Measurements from ENCODE around the gene PI4KA. TPM values are rescaled to one million over a fixed set of nuclear protein-coding genes. Genes with fewer than 3 reads are reported as not detected.
"Not testable (repeated sequence)": the region's sequence is repeated elsewhere in the genome, so short reads cannot be mapped to it uniquely, and the experiment has no call there.

Gene PI4KA
- polyA plus RNA-seq, 1 donor from 2014 or later = 42.2 TPM

DNA sequence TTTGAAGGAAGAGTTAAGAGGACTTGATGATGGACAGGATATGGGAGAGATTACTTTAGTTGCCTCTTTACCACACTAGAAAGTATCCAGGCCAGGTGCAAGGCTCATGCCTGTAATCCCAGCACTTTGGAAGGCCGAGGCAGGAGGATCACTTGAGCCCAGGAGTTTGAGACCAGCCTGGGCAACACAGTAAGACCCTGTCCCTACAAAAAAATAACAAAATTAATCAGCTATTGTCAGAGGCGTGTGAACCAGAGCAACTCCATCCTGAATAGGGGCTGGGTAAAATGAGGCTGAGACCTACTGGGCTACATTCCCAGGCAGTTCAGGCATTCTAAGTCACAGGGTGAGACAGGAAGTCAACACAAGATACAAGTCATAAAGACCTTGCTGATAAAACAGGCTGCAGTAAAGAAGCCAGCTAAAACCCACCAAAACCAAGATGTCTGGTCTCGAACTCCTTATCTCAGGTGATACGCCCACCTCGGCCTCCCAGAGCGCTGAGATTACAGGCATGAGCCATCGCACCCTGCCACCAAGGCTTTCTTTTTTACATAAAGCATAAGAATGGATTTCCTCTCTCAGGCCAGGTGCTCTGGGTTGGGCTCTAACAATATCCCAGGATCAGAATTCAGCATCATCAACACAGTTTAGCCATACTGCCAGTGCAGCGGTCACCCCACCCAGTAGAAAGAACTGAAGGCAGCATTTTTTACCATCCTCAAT lies 17.8 kb downstream of the PI4KA start:
- Histone ChIP-seq H3K9ac (ENCODE audit: low read length) (no peak overlapping the region), H3K27me3 (ENCODE audit: insufficient read depth, low read depth, low read length) (no peaks in the 10 kb centered on the region), H3K4me2 (ENCODE audit: low read length) (no peak overlapping the region), H3K9me3 (ENCODE audit: low read length) (no peaks in the 10 kb centered on the region), H4K20me1 (ENCODE audit: insufficient read depth) (no peaks in the 10 kb centered on the region), H3K79me2 (replicated peaks; ENCODE audit: insufficient read depth, low read length) (peaks cover 40% of the 10 kb centered on the region), H3K27ac (ENCODE audit: low read length) (no peak overlapping the region), H2AFZ (ENCODE audit: low read depth, low read length) (no peak overlapping the region), H3K36me3 (ENCODE audit: insufficient read depth, low read length) (no peaks in the 10 kb centered on the region), H3F3A (ENCODE audit: insufficient read depth, low read length, poor library complexity, severe bottlenecking) (no peaks in the 10 kb centered on the region), H3K9me2 (ENCODE audit: insufficient read depth, low read length) (no peaks in the 10 kb centered on the region), H3K4me3 (ENCODE audit: low read length) (no peak overlapping the region)
- TF ChIP-seq TAF1 (IDR thresholded peaks at IDR 0.05; ENCODE audit: low read depth) = no peak
- no peak for TF ChIP-seq POLR2AphosphoS5 (IDR thresholded peaks at IDR 0.05)
- TF ChIP-seq MXI1 (conservative IDR thresholded peaks at IDR 0.05; ENCODE audit: poor library complexity, severe bottlenecking) = no peak
- TF ChIP-seq, protein P1, sequence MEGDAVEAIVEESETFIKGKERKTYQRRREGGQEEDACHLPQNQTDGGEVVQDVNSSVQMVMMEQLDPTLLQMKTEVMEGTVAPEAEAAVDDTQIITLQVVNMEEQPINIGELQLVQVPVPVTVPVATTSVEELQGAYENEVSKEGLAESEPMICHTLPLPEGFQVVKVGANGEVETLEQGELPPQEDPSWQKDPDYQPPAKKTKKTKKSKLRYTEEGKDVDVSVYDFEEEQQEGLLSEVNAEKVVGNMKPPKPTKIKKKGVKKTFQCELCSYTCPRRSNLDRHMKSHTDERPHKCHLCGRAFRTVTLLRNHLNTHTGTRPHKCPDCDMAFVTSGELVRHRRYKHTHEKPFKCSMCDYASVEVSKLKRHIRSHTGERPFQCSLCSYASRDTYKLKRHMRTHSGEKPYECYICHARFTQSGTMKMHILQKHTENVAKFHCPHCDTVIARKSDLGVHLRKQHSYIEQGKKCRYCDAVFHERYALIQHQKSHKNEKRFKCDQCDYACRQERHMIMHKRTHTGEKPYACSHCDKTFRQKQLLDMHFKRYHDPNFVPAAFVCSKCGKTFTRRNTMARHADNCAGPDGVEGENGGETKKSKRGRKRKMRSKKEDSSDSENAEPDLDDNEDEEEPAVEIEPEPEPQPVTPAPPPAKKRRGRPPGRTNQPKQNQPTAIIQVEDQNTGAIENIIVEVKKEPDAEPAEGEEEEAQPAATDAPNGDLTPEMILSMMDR (IDR thresholded peaks at IDR 0.05; ENCODE audit: poor library complexity, severe bottlenecking) = no peak
- TF ChIP-seq RAD21 (conservative IDR thresholded peaks at IDR 0.05) = no peak
- no peak for TF ChIP-seq EZH2 (IDR thresholded peaks at IDR 0.05; ENCODE audit: borderline replicate concordance, insufficient read depth, low read length, poor library complexity, severe bottlenecking)
- no peak for TF ChIP-seq EP300 (conservative IDR thresholded peaks at IDR 0.05; ENCODE audit: poor library complexity, severe bottlenecking)
- TF ChIP-seq SMC3 (conservative IDR thresholded peaks at IDR 0.05; ENCODE audit: poor library complexity) = no peak
- TF ChIP-seq, protein P2, sequence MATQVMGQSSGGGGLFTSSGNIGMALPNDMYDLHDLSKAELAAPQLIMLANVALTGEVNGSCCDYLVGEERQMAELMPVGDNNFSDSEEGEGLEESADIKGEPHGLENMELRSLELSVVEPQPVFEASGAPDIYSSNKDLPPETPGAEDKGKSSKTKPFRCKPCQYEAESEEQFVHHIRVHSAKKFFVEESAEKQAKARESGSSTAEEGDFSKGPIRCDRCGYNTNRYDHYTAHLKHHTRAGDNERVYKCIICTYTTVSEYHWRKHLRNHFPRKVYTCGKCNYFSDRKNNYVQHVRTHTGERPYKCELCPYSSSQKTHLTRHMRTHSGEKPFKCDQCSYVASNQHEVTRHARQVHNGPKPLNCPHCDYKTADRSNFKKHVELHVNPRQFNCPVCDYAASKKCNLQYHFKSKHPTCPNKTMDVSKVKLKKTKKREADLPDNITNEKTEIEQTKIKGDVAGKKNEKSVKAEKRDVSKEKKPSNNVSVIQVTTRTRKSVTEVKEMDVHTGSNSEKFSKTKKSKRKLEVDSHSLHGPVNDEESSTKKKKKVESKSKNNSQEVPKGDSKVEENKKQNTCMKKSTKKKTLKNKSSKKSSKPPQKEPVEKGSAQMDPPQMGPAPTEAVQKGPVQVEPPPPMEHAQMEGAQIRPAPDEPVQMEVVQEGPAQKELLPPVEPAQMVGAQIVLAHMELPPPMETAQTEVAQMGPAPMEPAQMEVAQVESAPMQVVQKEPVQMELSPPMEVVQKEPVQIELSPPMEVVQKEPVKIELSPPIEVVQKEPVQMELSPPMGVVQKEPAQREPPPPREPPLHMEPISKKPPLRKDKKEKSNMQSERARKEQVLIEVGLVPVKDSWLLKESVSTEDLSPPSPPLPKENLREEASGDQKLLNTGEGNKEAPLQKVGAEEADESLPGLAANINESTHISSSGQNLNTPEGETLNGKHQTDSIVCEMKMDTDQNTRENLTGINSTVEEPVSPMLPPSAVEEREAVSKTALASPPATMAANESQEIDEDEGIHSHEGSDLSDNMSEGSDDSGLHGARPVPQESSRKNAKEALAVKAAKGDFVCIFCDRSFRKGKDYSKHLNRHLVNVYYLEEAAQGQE (IDR thresholded peaks at IDR 0.05; ENCODE audit: borderline replicate concordance) = no peak

- H3F3A ChIP-seq (ENCODE audit: insufficient read depth, low read length, poor library complexity, severe bottlenecking) = no peaks in the 10 kb centered on the region
- H3K4me2 ChIP-seq (ENCODE audit: low read length) = no peak overlapping the region
- H3K27me3 ChIP-seq (ENCODE audit: insufficient read depth, low read depth, low read length) = no peaks in the 10 kb centered on the region
- H3K27ac ChIP-seq (ENCODE audit: low read length) = no peak overlapping the region
- no peak for TF ChIP-seq EP300 (conservative IDR thresholded peaks at IDR 0.05; ENCODE audit: poor library complexity, severe bottlenecking)
- H3K79me2 ChIP-seq (replicated peaks; ENCODE audit: insufficient read depth, low read length) = peaks cover 32% of the 10 kb centered on the region
- no peaks in the 10 kb centered on the region for H4K20me1 ChIP-seq (ENCODE audit: insufficient read depth)
- H3K9me2 ChIP-seq (ENCODE audit: insufficient read depth, low read length) = no peaks in the 10 kb centered on the region
- no peaks in the 10 kb centered on the region for H3K9me3 ChIP-seq (ENCODE audit: low read length)
- H3K9ac ChIP-seq (ENCODE audit: low read length) = no peak overlapping the region
- H3K36me3 ChIP-seq (ENCODE audit: insufficient read depth, low read length) = no peaks in the 10 kb centered on the region
- no peak overlapping the region for H3K4me3 ChIP-seq (ENCODE audit: low read length)
- no peak overlapping the region for H2AFZ ChIP-seq (ENCODE audit: low read depth, low read length)
These were observed 18.6 kb downstream of the PI4KA start for GRCh38 chr22:20839837-20840645.

- H3K9me3 ChIP-seq (ENCODE audit: low read length); H3K27me3 ChIP-seq (ENCODE audit: insufficient read depth, low read depth, low read length); H3K36me3 ChIP-seq (ENCODE audit: insufficient read depth, low read length); H3K27ac ChIP-seq (ENCODE audit: low read length); H3K4me3 ChIP-seq (ENCODE audit: low read length); H3K9ac ChIP-seq (ENCODE audit: low read length); H3K9me2 ChIP-seq (ENCODE audit: insufficient read depth, low read length); H3F3A ChIP-seq (ENCODE audit: insufficient read depth, low read length, poor library complexity, severe bottlenecking); H4K20me1 ChIP-seq (ENCODE audit: insufficient read depth); H3K4me2 ChIP-seq (ENCODE audit: low read length); H2AFZ ChIP-seq (ENCODE audit: low read depth, low read length): not testable (repeated sequence)
- peaks cover 26% of the 10 kb centered on the region for H3K79me2 ChIP-seq (replicated peaks; ENCODE audit: insufficient read depth, low read length)
These were observed 19.3 kb downstream of the PI4KA start for GRCh38 chr22:20839354-20839753.
